ENCODE results near the gene PNPLA8.

- TF ChIP-seq POLR2A (IDR thresholded peaks at IDR 0.05) = no peak
- no peak for TF ChIP-seq CTCF (IDR thresholded peaks at IDR 0.05 in 4 of 5, conservative IDR thresholded peaks at IDR 0.05 in 1 of 5)
These were observed 73.2 kb downstream of the PNPLA8 start for GRCh38 chr7:108452707-108453106.
